Measurements from ENCODE around the gene ELFN2.

The ELFN2 gene

DNA sequence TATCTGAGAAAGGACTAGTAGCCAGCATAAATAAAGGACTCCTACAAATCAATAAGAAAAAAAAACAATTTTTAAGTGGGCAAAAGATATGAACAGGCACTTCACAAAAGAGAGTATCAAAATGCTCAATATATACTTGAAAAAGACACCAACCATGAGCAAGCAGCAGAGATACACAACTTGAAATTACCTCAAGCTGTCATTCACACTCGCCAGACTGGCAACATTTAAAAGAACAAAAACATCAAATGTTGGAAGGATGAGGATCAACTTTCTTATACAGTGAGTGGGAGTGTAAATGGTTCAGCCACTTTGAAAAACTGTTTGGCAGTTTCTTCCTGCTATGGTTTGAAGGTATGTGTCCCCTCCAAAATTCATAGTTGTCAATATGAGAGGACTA, 23.9 kb upstream of the ELFN2 start:
- peaks cover 39% of the 10 kb centered on the region for H3K27me3 Mint-ChIP-seq (ENCODE audit: low read depth)

DNA sequence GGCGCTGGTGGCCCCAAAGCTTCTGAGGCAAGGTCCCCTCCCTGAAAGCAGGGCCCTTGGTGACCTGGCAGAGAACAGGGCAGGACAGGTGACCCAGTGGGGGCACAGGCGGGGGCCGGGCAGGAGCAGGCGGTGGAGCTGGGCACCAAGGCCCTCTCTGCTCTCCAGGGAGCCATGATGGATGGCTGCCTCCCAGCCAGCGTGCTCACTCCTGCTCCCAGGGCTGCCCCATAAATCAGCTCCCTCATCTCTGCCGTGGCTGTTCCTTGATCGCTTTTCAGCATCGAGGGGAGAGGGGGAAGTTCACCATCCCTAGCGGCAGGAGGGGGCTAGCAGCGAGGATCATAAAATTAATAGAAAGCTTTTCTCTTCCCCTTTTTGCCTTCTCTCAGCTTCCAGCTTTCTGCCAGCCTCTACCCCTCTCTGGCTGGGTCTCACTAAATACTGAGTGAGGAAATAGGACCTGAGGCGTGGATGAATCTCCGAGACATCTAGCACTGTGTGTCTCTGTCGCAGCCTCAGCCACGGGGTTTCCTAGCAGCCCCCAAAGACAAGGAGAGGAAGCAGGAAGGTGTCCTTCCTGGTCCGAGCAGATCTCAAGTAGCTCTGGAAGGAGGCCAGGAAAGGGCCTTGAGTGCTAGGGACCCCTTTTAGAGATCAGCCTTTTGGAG, 22.2 kb upstream of the ELFN2 start:
- peaks cover 30% of the 10 kb centered on the region for H3K27me3 Mint-ChIP-seq (ENCODE audit: low read depth)
- H3K4me3 Mint-ChIP-seq = no peak overlapping the region
- TF ChIP-seq, protein P1, sequence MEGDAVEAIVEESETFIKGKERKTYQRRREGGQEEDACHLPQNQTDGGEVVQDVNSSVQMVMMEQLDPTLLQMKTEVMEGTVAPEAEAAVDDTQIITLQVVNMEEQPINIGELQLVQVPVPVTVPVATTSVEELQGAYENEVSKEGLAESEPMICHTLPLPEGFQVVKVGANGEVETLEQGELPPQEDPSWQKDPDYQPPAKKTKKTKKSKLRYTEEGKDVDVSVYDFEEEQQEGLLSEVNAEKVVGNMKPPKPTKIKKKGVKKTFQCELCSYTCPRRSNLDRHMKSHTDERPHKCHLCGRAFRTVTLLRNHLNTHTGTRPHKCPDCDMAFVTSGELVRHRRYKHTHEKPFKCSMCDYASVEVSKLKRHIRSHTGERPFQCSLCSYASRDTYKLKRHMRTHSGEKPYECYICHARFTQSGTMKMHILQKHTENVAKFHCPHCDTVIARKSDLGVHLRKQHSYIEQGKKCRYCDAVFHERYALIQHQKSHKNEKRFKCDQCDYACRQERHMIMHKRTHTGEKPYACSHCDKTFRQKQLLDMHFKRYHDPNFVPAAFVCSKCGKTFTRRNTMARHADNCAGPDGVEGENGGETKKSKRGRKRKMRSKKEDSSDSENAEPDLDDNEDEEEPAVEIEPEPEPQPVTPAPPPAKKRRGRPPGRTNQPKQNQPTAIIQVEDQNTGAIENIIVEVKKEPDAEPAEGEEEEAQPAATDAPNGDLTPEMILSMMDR (IDR thresholded peaks at IDR 0.05; ENCODE audit: unreplicated experiment in 3 of 3) = no peak

More for the DNA sequence above, 23.9 kb upstream of the ELFN2 start:
- Mint-ChIP-seq H3K36me3 (ENCODE audit: low read depth) (no peaks in the 10 kb centered on the region), H3K4me3 (no peak overlapping the region), H3K27ac (no peak overlapping the region), H3K9me3 (no peaks in the 10 kb centered on the region), H3K4me1 (peaks cover 13% of the 10 kb centered on the region)
- TF ChIP-seq, protein P1 (IDR thresholded peaks at IDR 0.05; ENCODE audit: unreplicated experiment in 3 of 3) = no peak

DNA sequence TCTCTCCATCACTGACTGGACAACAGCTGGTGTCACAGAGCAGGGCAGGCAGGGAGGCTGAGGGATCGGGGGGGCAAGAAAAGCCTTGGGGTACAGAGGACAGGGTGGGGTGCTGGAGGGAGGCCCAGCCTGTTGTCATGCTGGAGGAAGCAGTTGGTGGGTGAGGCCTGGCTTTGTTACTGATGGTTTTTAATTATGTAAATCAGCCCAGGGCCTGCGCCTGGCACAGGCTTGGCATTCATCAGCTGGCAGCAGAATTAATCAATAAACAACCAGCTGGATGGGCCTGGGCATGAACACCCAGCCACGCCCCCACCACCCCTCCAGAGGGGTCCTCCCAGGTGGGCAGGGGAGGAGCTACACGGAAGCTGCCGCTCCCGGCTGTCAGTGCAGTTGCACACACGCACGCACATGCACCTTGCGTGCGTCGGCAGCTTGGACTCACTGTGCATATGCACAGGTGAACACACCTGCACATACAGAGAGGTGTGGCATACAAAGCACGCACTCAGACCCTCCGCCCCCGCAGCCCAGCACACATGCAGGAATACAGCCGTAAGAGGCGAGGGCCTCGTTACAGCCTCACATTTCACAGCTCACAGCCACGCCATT, 21.3 kb upstream of the ELFN2 start:
- Mint-ChIP-seq H3K9me3 (no peaks in the 10 kb centered on the region), H3K36me3 (ENCODE audit: low read depth) (no peaks in the 10 kb centered on the region), H3K27me3 (ENCODE audit: low read depth) (peaks cover 26% of the 10 kb centered on the region), H3K27ac (no peak overlapping the region), H3K4me3 (no peak overlapping the region), H3K4me1 (peaks cover 5% of the 10 kb centered on the region)
- TF ChIP-seq, protein P1 (IDR thresholded peaks at IDR 0.05; ENCODE audit: unreplicated experiment in 3 of 3) = no peak

More for the DNA sequence above, 22.2 kb upstream of the ELFN2 start:
- no peak overlapping the region for H3K27ac Mint-ChIP-seq
- H3K4me1 Mint-ChIP-seq = peaks cover 5% of the 10 kb centered on the region
- H3K36me3 Mint-ChIP-seq (ENCODE audit: low read depth) = no peaks in the 10 kb centered on the region
- no peaks in the 10 kb centered on the region for H3K9me3 Mint-ChIP-seq

DNA sequence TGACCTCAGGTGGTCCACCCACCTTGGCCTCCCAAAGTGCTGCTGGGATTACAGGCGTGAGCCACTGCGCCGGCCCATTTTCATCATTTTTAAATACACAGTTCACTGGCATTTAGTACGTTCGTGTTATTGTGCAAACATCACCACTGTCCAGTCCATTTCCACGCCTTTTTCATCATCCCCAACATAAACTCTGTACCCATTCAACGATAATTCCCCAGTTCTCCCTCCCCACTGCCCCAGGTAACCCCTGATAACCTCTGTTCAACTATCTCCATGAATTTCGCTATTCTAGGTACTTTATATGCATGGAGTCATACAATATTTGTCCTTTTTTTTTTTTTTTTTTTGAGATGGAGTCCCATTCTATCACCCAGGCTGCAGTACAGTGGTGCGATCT, 18.2 kb upstream of the ELFN2 start:
- TF ChIP-seq, protein P1 (IDR thresholded peaks at IDR 0.05; ENCODE audit: unreplicated experiment in 3 of 3) = no peak
- H3K4me1 Mint-ChIP-seq = peaks cover 5% of the 10 kb centered on the region
- no peaks in the 10 kb centered on the region for H3K36me3 Mint-ChIP-seq (ENCODE audit: low read depth)
- H3K4me3 Mint-ChIP-seq = no peak overlapping the region
- no peak overlapping the region for H3K27ac Mint-ChIP-seq
- H3K27me3 Mint-ChIP-seq (ENCODE audit: low read depth) = peaks cover 39% of the 10 kb centered on the region
- peaks cover 13% of the 10 kb centered on the region for H3K9me3 Mint-ChIP-seq

DNA sequence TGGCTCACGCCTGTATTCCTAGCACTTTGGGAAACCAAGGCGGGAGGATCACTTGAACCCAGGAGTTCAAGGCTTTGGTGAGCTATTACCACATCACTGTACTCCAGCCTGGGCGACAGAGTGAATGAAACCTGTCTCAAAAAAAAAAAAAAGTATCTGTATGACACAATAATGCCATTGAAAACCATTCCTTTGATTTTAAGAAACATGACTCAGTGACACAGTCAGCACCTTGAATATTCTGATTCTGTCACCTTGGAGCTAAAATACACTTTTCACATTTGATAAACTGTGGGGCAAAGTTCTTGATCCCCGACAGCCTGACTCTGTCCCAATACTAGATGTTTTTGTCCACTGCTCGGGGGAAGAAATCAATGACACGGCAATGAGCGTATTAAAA, 16.7 kb upstream of the ELFN2 start:
- Mint-ChIP-seq H3K27ac (no peak overlapping the region), H3K4me3 (no peak overlapping the region), H3K27me3 (ENCODE audit: low read depth) (peaks cover 50% of the 10 kb centered on the region), H3K9me3 (peaks cover 16% of the 10 kb centered on the region), H3K4me1 (peaks cover 5% of the 10 kb centered on the region), H3K36me3 (ENCODE audit: low read depth) (no peaks in the 10 kb centered on the region)
- TF ChIP-seq, protein P1 (IDR thresholded peaks at IDR 0.05; ENCODE audit: unreplicated experiment in 3 of 3) = no peak

DNA sequence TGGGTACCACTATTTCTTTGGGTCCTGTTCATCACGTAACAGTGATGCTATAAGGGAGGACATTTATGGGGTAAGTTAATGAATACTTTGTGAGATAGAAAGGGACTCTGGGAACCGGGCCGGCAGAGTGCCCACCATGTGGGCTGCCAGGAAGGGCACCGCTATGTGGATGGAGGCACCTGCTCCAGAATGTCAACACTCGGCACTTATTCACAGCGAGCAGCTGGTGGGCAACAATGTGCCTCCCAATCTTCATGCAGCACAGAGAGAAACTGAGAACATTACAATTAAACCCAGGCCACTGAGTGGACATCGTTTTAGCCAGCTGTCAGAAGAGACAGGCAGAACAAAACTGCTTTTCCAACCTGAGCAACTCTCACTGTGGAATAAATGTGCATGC, 15.8 kb upstream of the ELFN2 start:
- H3K36me3 Mint-ChIP-seq (ENCODE audit: low read depth) = no peaks in the 10 kb centered on the region
- H3K27ac Mint-ChIP-seq = no peak overlapping the region

More for the DNA sequence above, 15.8 kb upstream of the ELFN2 start:
- TF ChIP-seq, protein P1 (IDR thresholded peaks at IDR 0.05; ENCODE audit: unreplicated experiment in 3 of 3) = no peak
- Mint-ChIP-seq H3K9me3 (peaks cover 16% of the 10 kb centered on the region), H3K27me3 (ENCODE audit: low read depth) (peaks cover 51% of the 10 kb centered on the region), H3K4me3 (no peak overlapping the region), H3K4me1 (peaks cover under 1% of the 10 kb centered on the region)
